Fibroblast of the aortic adventitia (primary cell): ENCODE measurements around the gene DLGAP1. TPM values are rescaled to one million over a fixed set of nuclear protein-coding genes. Genes with fewer than 3 reads are reported as not detected.
A peak's percentile ranks its signal among the peaks of the same experiment; 100 is the strongest.

Source experiments
- DNase-seq: peaks from one replicate; pipeline ENCODE4 v3.0.0-alpha.2; 2010; ENCODE audit warnings: low read depth
- H3K4me3 ChIP-seq: 2 replicates; pipeline ENCODE4 v1.5.1; 2011; ENCODE audit warnings: low read depth, mild to moderate bottlenecking, control low read depth, low read length, moderate library complexity
- CTCF ChIP-seq: IDR thresholded peaks from 2 replicates; pipeline ENCODE4 v1.5.1; 2011; ENCODE audit warnings: mild to moderate bottlenecking, low read length, control low read depth, inconsistent platforms; ENCODE audit not compliant: insufficient read depth
- total RNA-seq: library from RNA; depleted of rRNA; stranded (reverse); fragments of >200 nt; gene quantifications from 2 replicates; pipeline ENCODE4 v1.2.3, GENCODE V29; 2012; ENCODE audit warnings: low replicate concordance

DLGAP1 gene
- total RNA-seq, 1 donor, result 1.4 TPM

- TF ChIP-seq CTCF, result no peak
- no peak overlapping the region for H3K4me3 ChIP-seq
- no peak for DNase-seq
Observed at GRCh38 chr18:3693410-3693809, 761.7 kb downstream of the DLGAP1 start.

GRCh38 chr18:3692691-3693090 lies 762.4 kb downstream of the DLGAP1 start:
- TF ChIP-seq CTCF, result no peak
- no peak overlapping the region for H3K4me3 ChIP-seq
- no peak for DNase-seq

GRCh38 chr18:3692113-3692621 lies 762.9 kb downstream of the DLGAP1 start:
- TF ChIP-seq CTCF, result no peak
- no peak overlapping the region for H3K4me3 ChIP-seq
- no peak for DNase-seq

GRCh38 chr18:3691705-3692104 lies 763.4 kb downstream of the DLGAP1 start:
- DNase-seq, result no peak
- TF ChIP-seq CTCF, result no peak
- no peak overlapping the region for H3K4me3 ChIP-seq

- no peak overlapping the region for H3K4me3 ChIP-seq
- DNase-seq, result peak; percentile 27
- no peak for TF ChIP-seq CTCF
Observed at GRCh38 chr18:3690764-3691066, 764.4 kb downstream of the DLGAP1 start.

- H3K4me3 ChIP-seq, result no peak overlapping the region
- DNase-seq, result no peak
- no peak for TF ChIP-seq CTCF
Observed at GRCh38 chr18:3689986-3690763, 764.9 kb downstream of the DLGAP1 start.

- H3K4me3 ChIP-seq, result no peak overlapping the region
- no peak for DNase-seq
Observed at GRCh38 chr18:3689091-3689490, 766.0 kb downstream of the DLGAP1 start.

More at GRCh38 chr18:3689091-3689490, 766.0 kb downstream of the DLGAP1 start:
- no peak for TF ChIP-seq CTCF
